Measurements from ENCODE around the gene UCN2. TPM values are rescaled to one million over a fixed set of nuclear protein-coding genes. Genes with fewer than 3 reads are reported as not detected.

Gene UCN2
- total and polyA plus RNA-seq, 8 donors = 0.19 TPM; not detected in 7

GRCh38 chr3:48601622-48601994 is 38.0 kb upstream of the UCN2 start:
- 65 to 93% methylated on average over 2 of the region's 2 CpGs for WGBS, 2 donors
- Histone ChIP-seq H3K36me3 (peaks cover 9 to 66% (median 44%) of the 10 kb centered on the region in 3 donors), H3K27me3 (no peaks in the 10 kb centered on the region), H3K4me1 (no peaks in the 10 kb centered on the region), H3K4me3 (no peak overlapping the region), H3K27ac (no peak overlapping the region), H3K9me3 (no peaks in the 10 kb centered on the region)
- FAIRE-seq = no peak
- TF ChIP-seq CTCF (IDR thresholded peaks at IDR 0.05) = no peak
- intact Hi-C loops (cut with DNase I) = no loop called here
- no peak for DNase-seq
- ATAC-seq = no peak

DNA sequence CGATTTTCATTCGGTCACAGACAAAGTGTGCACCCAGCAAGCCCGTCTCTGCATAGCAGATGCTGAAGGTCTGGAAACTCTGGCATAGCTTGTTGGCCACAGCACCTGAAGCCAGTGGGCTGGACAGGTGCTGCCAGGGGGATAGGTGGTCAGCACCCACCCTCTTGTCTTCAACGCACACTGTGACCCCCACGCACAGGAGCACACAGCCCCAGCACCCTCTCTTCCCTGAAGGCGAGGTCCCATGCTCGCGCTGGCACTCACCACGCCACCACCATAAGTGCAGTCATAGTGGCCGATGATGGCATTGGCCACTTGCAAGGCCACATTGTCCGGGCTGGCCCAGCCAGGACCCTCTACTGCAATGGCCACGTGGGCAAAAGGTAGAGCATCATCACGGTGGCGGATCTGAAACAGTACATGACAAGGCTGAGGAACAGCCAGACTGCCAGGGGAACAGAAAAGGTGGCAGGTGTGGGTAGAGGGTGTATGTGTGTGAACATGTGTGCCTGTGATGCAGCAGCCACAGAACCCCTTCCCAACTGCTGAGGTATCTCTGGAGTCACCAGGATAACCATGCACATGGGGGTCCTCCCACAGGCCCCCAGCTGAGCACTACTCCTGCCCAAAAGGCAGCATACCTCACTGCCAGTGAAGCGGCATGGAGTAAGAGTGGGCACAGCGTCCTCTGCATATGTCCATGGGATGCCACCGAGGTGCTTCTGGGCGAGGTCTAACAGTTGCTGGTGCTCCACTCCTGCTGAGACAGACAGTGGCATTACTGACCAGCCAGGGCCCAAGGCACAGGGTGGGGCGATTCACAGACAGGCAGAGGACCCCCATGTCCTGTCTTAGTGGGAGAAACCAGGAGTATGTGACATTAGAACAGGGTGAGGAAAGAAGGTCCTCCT is 37.4 kb upstream of the UCN2 start:
- intact Hi-C loops (cut with DNase I) = no loop called here
- no peaks in the 10 kb centered on the region for H3K4me1 ChIP-seq
- H3K27ac ChIP-seq = no peak overlapping the region
- no peak for TF ChIP-seq CTCF (IDR thresholded peaks at IDR 0.05)
- H3K4me3 ChIP-seq = no peak overlapping the region
- FAIRE-seq (no peak), DNase-seq (peak in 1 of 6 donors; percentile 52), ATAC-seq (no peak)
- no peaks in the 10 kb centered on the region for H3K27me3 ChIP-seq
- no peaks in the 10 kb centered on the region for H3K9me3 ChIP-seq
- H3K36me3 ChIP-seq = peaks cover 9 to 66% (median 44%) of the 10 kb centered on the region in 3 donors
- WGBS, 2 donors = 93 to 94% methylated on average over 19 of the region's 19 CpGs

DNA sequence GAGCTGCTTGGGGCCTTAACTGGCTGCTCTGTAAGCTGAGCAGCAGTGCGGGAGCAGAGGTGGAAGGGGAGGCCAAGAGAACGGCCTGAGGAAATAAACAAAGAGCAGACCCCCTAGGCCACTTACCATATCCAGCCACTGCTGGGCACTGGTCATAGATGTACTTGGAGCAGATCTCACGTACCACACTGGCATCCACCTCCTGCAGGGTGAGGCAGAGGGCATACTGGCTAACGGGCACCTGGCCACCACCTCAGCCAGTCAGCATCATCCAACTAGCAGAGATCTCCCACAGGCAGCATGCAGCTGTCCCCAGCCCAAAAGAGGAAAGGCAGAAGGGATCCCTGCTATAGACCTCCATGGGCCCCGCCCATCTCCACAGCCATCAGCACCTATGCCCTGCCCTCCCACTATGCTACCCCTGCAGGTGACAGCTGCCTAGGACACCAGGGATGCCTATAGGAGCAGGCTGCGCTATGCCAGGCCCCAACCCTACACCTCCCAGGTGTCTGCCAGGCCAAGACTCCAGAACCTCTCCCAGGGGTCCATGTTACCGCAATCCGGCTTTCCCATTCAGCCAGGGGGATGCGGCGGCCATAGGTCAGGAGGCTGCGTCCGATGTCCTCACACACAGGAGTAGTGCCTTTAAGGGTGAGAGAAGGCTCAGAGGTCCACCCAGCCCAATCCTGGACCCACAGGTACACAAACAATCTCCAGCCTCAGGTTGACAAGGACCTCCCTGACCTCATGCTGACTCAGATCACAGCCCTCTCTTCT is 36.1 kb upstream of the UCN2 start:
- no peak for TF ChIP-seq CTCF (IDR thresholded peaks at IDR 0.05)
- Histone ChIP-seq H3K4me1 (no peaks in the 10 kb centered on the region), H3K4me3 (no peak overlapping the region), H3K9me3 (no peaks in the 10 kb centered on the region), H3K27ac (no peak overlapping the region), H3K27me3 (no peaks in the 10 kb centered on the region), H3K36me3 (peaks cover 3 to 54% (median 42%) of the 10 kb centered on the region in 3 donors)
- DNase-seq = peak in 1 of 6 donors; percentile 21
- no peak for ATAC-seq
- no peak for FAIRE-seq
- intact Hi-C loops (cut with DNase I) = no loop called here
- 96 to 99% methylated on average over 12 of the region's 12 CpGs for WGBS, 2 donors

DNA sequence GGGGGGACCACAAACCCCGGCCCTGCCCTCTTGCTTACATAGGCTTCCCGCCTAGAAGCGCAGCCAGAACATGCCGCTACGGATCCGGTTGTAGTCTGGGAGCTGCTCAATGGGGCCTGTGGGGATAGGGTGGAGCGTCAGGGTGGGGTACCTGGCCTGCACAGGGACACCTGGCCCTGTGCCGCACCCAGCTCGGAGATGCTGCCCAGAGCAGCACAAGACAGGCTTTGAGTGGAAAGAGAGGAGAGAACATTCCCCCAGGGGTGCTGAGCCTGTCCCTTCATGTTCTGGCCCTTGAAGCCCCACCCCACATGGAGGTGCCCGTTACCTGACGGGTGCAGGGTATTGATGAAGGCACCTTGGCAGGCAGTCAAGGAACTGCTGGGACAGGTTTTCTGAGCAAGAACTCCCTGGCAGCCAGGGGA is 35.5 kb upstream of the UCN2 start:
- no peak overlapping the region for H3K4me3 ChIP-seq
- FAIRE-seq (no peak), DNase-seq (no peak), ATAC-seq (peak in 1 of 4 donors; percentile 7)
- TF ChIP-seq CTCF (IDR thresholded peaks at IDR 0.05) = no peak
- H3K4me1 ChIP-seq = no peaks in the 10 kb centered on the region
- peaks cover 3 to 48% (median 37%) of the 10 kb centered on the region in 3 donors for H3K36me3 ChIP-seq
- H3K27me3 ChIP-seq = no peaks in the 10 kb centered on the region
- H3K27ac ChIP-seq = no peak overlapping the region
- intact Hi-C loops (cut with DNase I) = no loop called here
- no peaks in the 10 kb centered on the region for H3K9me3 ChIP-seq
- 77 to 81% methylated on average over 11 of the region's 11 CpGs for WGBS, 2 donors
